Upper lobe of left lung (tissue), 4 donors: ENCODE measurements around the gene LIPK.

ENCODE experiments used
- POLR2AphosphoS5 ChIP-seq, 2 donors: sonication (generic); formaldehyde crosslinking; IDR thresholded peaks; one replicate each; pipeline ENCODE4 v1.5.1; 2017; ENCODE audit warnings: antibody characterized with exemption in 2 of 2
- TF ChIP-seq, protein P1 (sequence below), 6 experiments: fragments of 450-650 bp in 4 of 6; fragments of 200-600 bp in 2 of 6; sonication (generic) in 2 of 6; IDR thresholded peaks; one replicate each; pipeline ENCODE4 v1.5.1; 2016 to 2019; ENCODE audit warnings: antibody characterized with exemption in 6 of 6

DNA sequence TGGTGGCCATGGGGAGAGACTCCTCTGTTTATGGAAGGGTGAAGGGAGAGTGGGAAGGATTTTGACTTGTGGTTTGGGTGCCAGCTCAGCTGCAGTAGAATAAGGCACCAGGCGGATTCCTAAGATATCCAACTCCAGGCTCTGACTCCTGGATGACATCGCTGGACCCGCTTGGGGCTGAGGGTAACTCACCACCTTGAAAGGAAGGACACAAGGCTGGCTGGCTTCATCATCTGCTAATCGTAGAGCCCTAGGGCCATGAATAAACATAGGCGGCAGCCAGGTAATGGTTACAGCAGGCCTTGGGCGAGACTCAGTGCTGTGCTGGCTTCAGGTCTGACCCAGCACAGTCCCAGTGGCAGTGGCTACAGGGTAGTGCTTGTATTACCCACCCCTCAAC is 16.7 kb upstream of the LIPK start:
- TF ChIP-seq POLR2AphosphoS5 (IDR thresholded peaks at IDR 0.05): no peak
- TF ChIP-seq, protein P1, sequence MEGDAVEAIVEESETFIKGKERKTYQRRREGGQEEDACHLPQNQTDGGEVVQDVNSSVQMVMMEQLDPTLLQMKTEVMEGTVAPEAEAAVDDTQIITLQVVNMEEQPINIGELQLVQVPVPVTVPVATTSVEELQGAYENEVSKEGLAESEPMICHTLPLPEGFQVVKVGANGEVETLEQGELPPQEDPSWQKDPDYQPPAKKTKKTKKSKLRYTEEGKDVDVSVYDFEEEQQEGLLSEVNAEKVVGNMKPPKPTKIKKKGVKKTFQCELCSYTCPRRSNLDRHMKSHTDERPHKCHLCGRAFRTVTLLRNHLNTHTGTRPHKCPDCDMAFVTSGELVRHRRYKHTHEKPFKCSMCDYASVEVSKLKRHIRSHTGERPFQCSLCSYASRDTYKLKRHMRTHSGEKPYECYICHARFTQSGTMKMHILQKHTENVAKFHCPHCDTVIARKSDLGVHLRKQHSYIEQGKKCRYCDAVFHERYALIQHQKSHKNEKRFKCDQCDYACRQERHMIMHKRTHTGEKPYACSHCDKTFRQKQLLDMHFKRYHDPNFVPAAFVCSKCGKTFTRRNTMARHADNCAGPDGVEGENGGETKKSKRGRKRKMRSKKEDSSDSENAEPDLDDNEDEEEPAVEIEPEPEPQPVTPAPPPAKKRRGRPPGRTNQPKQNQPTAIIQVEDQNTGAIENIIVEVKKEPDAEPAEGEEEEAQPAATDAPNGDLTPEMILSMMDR (IDR thresholded peaks at IDR 0.05): no peak
